Measurements from ENCODE around the gene STOX1.
"Not testable (repeated sequence)": the region's sequence is repeated elsewhere in the genome, so short reads cannot be mapped to it uniquely, and the experiment has no call there.

STOX1 gene

GRCh38 chr10:68828083-68828601 is 811 bp downstream of the STOX1 start:
- H3K27ac ChIP-seq (ENCODE audit: low read depth, low read length) = not testable (repeated sequence)
- peak overlapping the region; percentile 86 for H2AFZ ChIP-seq (ENCODE audit: low read depth, low read length, severe bottlenecking)

GRCh38 chr10:68828833-68829232 is 1.5 kb downstream of the STOX1 start:
- Histone ChIP-seq H3K27ac (ENCODE audit: low read depth, low read length) (no peak overlapping the region), H4K20me1 (ENCODE audit: low read depth, low read length) (no peaks in the 10 kb centered on the region), H3K9me3 (ENCODE audit: insufficient read depth, low read length) (no peaks in the 10 kb centered on the region), H3K9me2 (replicated peaks; ENCODE audit: insufficient read depth, low read length) (no peaks in the 10 kb centered on the region), H3K27me3 (ENCODE audit: low read length) (no peaks in the 10 kb centered on the region), H3K4me2 (ENCODE audit: low read depth, low read length, poor library complexity, severe bottlenecking) (no peak overlapping the region), H3F3A (ENCODE audit: insufficient read depth) (no peaks in the 10 kb centered on the region; the same call in 1 of the 2 replicates), H3K36me3 (ENCODE audit: low read length) (no peaks in the 10 kb centered on the region), H2AFZ (ENCODE audit: low read depth, low read length, severe bottlenecking) (no peak overlapping the region), H3K79me2 (ENCODE audit: insufficient read depth, low read length) (no peaks in the 10 kb centered on the region), H3K4me3 (ENCODE audit: insufficient read depth, low read length, poor library complexity, severe bottlenecking) (no peak overlapping the region), H3K9ac (ENCODE audit: low read length) (no peak overlapping the region)
- no peak for TF ChIP-seq CTCF (IDR thresholded peaks at IDR 0.05; ENCODE audit: insufficient read depth, low read length, poor library complexity, severe bottlenecking)
- no peak for TF ChIP-seq EZH2phosphoT487 (conservative IDR thresholded peaks at IDR 0.05; ENCODE audit: low read length)

More at GRCh38 chr10:68828083-68828601, 811 bp downstream of the STOX1 start:
- not testable (repeated sequence) for H3F3A ChIP-seq (ENCODE audit: insufficient read depth); H3K27me3 ChIP-seq (ENCODE audit: low read length); H3K79me2 ChIP-seq (ENCODE audit: insufficient read depth, low read length); H3K36me3 ChIP-seq (ENCODE audit: low read length); H3K9me2 ChIP-seq (replicated peaks; ENCODE audit: insufficient read depth, low read length); H3K9me3 ChIP-seq (ENCODE audit: insufficient read depth, low read length); H4K20me1 ChIP-seq (ENCODE audit: low read depth, low read length)
- peak overlapping the region; percentile 50 for H3K9ac ChIP-seq (ENCODE audit: low read length)
- peak overlapping the region; percentile 59 for H3K4me2 ChIP-seq (ENCODE audit: low read depth, low read length, poor library complexity, severe bottlenecking)
- H3K4me3 ChIP-seq (ENCODE audit: insufficient read depth, low read length, poor library complexity, severe bottlenecking) = peak overlapping the region; percentile 51

- no peaks in the 10 kb centered on the region; the same call in 1 of the 2 replicates for H3F3A ChIP-seq (ENCODE audit: insufficient read depth)
- no peaks in the 10 kb centered on the region for H3K9me3 ChIP-seq (ENCODE audit: insufficient read depth, low read length)
- H3K27ac ChIP-seq (ENCODE audit: low read depth, low read length) = no peak overlapping the region
- no peaks in the 10 kb centered on the region for H3K79me2 ChIP-seq (ENCODE audit: insufficient read depth, low read length)
- TF ChIP-seq EZH2phosphoT487 (conservative IDR thresholded peaks at IDR 0.05; ENCODE audit: low read length) (no peak), CTCF (IDR thresholded peaks at IDR 0.05; ENCODE audit: insufficient read depth, low read length, poor library complexity, severe bottlenecking) (no peak)
- H3K36me3 ChIP-seq (ENCODE audit: low read length) = no peaks in the 10 kb centered on the region
- H2AFZ ChIP-seq (ENCODE audit: low read depth, low read length, severe bottlenecking) = no peak overlapping the region
- H3K27me3 ChIP-seq (ENCODE audit: low read length) = no peaks in the 10 kb centered on the region
- H3K4me3 ChIP-seq (ENCODE audit: insufficient read depth, low read length, poor library complexity, severe bottlenecking) = no peak overlapping the region
- H3K4me2 ChIP-seq (ENCODE audit: low read depth, low read length, poor library complexity, severe bottlenecking) = no peak overlapping the region
- no peaks in the 10 kb centered on the region for H4K20me1 ChIP-seq (ENCODE audit: low read depth, low read length)
- no peak overlapping the region for H3K9ac ChIP-seq (ENCODE audit: low read length)
- no peaks in the 10 kb centered on the region for H3K9me2 ChIP-seq (replicated peaks; ENCODE audit: insufficient read depth, low read length)
These were observed 2.2 kb downstream of the STOX1 start for GRCh38 chr10:68829521-68829920.

- H3K9ac ChIP-seq (ENCODE audit: low read length) = no peak overlapping the region
- H2AFZ ChIP-seq (ENCODE audit: low read depth, low read length, severe bottlenecking) = no peak overlapping the region
- H3K4me3 ChIP-seq (ENCODE audit: insufficient read depth, low read length, poor library complexity, severe bottlenecking) = no peak overlapping the region
- no peaks in the 10 kb centered on the region for H3K27me3 ChIP-seq (ENCODE audit: low read length)
- H3K9me2 ChIP-seq (replicated peaks; ENCODE audit: insufficient read depth, low read length) = no peaks in the 10 kb centered on the region
- H3K27ac ChIP-seq (ENCODE audit: low read depth, low read length) = no peak overlapping the region
- no peaks in the 10 kb centered on the region for H3K79me2 ChIP-seq (ENCODE audit: insufficient read depth, low read length)
- no peaks in the 10 kb centered on the region for H3K36me3 ChIP-seq (ENCODE audit: low read length)
- H3K9me3 ChIP-seq (ENCODE audit: insufficient read depth, low read length) = no peaks in the 10 kb centered on the region
- no peaks in the 10 kb centered on the region for H4K20me1 ChIP-seq (ENCODE audit: low read depth, low read length)
- H3F3A ChIP-seq (ENCODE audit: insufficient read depth) = no peaks in the 10 kb centered on the region; the same call in 1 of the 2 replicates
- TF ChIP-seq CTCF (IDR thresholded peaks at IDR 0.05; ENCODE audit: insufficient read depth, low read length, poor library complexity, severe bottlenecking) (no peak), EZH2phosphoT487 (conservative IDR thresholded peaks at IDR 0.05; ENCODE audit: low read length) (no peak)
- no peak overlapping the region for H3K4me2 ChIP-seq (ENCODE audit: low read depth, low read length, poor library complexity, severe bottlenecking)
These were observed 2.6 kb downstream of the STOX1 start for GRCh38 chr10:68829952-68830351.

Measured in SU-DHL-6 (cell line).